Stimulated activated naive CD8-positive, alpha-beta T cell treated with anti-CD3 and anti-CD28 coated beads, Interleukin-15, amount 100 ng/mL, for 72 hours (primary cell): ENCODE data around the gene CYB5R4.
"Not testable (repeated sequence)": the region's sequence is repeated elsewhere in the genome, so short reads cannot be mapped to it uniquely, and the experiment has no call there.

Experiments
- ATAC-seq: fragments of 150-1000 bp; cut with Tn5 transposase; 2 replicates; pipeline ENCODE4 v1.10.0; 2021; ENCODE audit warnings: mild to moderate bottlenecking, moderate library complexity
- DNase-seq, 2 donors: peaks; one replicate each; pipeline ENCODE4 v3.0.0; 2021 to 2022
- H3K27ac Mint-ChIP-seq, 2 donors: one replicate each; pipeline ENCODE4 v1.8.0; 2022; ENCODE audit warnings: mild to moderate bottlenecking in 2 of 2, mixed read lengths in 2 of 2, moderate library complexity in 2 of 2
- H3K27me3 Mint-ChIP-seq: one replicate; pipeline ENCODE4 v1.8.0; 2022; ENCODE audit warnings: mixed read lengths
- H3K4me1 Mint-ChIP-seq: one replicate; pipeline ENCODE4 v1.8.0; 2022; ENCODE audit warnings: mild to moderate bottlenecking, mixed read lengths
- H3K4me3 Mint-ChIP-seq, 2 donors: one replicate each; pipeline ENCODE4 v1.8.0; 2022; ENCODE audit warnings: mild to moderate bottlenecking in 2 of 2, mixed read lengths in 2 of 2, moderate library complexity in 1 of 2
- H3K9me3 Mint-ChIP-seq, 2 donors: one replicate each; pipeline ENCODE4 v1.8.0; 2022; ENCODE audit warnings: mixed read lengths in 2 of 2

Gene CYB5R4

DNA sequence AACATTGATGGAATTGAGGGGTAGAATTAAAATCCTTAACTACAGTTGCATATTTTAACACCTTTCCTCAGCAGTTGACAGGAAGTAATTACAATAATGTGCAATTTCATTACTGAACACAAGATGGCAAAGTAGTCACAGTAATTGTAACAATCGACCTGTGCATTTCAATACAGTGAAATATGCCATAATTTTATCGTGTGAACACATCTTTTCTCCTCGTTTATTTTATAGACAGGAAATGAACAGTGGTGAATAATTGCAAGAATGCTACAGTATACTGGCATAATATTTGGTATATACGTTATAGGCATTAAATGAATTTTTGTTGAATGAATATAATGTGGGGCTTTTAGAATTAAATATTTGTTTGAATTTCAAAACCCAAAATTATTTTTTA is 25.0 kb downstream of the CYB5R4 start:
- H3K4me3 Mint-ChIP-seq: no peak overlapping the region
- no peaks in the 10 kb centered on the region for H3K9me3 Mint-ChIP-seq
- no peak overlapping the region for H3K27ac Mint-ChIP-seq
- peaks cover 21% of the 10 kb centered on the region for H3K4me1 Mint-ChIP-seq
- no peak for DNase-seq
- H3K27me3 Mint-ChIP-seq: no peaks in the 10 kb centered on the region
- peak; percentile 70 for ATAC-seq

DNA sequence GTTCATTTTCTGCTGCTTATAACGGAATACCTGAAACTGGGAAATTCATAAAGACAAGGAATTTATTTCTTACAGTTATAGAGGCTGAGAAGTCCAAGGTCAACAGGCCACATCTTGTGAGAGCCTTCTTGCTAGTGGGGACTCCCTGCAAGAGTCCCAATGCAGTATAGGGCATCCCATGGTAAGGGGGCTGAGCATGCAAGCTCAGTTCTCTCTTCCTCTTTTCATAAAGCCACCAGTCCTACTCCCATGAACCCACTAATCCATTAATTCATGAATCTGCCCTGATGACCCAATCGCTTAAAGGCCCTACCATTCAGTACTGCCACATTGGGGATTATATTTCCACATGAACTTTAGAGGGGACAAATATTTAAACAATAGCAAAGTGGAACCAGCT is 26.5 kb downstream of the CYB5R4 start:
- ATAC-seq (no peak), DNase-seq (no peak)
- Mint-ChIP-seq H3K4me1 (peaks cover 14% of the 10 kb centered on the region), H3K27me3 (no peaks in the 10 kb centered on the region), H3K9me3 (no peaks in the 10 kb centered on the region), H3K4me3 (no peak overlapping the region), H3K27ac (no peak overlapping the region)

DNA sequence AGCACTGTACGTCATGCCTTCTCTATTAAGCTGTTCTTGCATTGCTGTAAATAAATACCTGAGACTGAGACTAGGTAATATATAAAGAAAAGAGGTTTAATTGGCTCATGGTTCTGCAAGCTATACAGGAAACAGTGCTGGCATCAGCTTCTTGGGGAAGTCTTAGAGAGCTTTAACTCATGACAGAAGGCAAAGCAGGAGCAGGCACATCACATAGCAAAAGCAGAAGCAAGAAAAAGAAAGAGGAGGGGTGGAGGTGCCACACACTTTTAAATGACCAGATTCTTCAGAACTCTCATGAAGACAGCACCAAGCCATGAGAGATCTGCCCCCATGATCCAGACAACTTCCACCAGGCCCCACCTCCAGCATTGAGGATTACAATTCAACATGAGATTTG is 30.1 kb downstream of the CYB5R4 start:
- Mint-ChIP-seq H3K4me3 (no peak overlapping the region), H3K27ac (no peak overlapping the region), H3K9me3 (no peaks in the 10 kb centered on the region), H3K27me3 (no peaks in the 10 kb centered on the region), H3K4me1 (peaks cover 18% of the 10 kb centered on the region)
- ATAC-seq (no peak), DNase-seq (no peak)

DNA sequence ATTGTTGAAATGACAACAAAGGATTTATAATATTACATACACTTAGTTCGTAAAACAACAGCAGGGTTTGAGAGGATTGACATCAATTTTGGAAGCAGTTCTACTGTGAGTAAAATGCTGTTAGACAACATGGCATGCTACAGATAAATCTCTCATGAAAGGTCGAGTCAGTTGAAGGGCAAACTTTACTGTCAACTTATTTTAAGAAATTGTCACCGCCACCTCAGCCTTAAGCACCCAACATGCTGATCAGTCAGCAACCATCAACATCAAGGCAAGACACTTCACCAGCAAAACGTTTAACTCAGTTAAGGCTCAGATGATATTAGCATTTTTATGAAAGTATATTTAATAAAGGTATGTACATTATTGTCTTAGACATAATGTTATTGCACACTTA is 31.0 kb downstream of the CYB5R4 start:
- Mint-ChIP-seq H3K4me3 (no peak overlapping the region), H3K27ac (no peak overlapping the region), H3K9me3 (no peaks in the 10 kb centered on the region), H3K4me1 (peaks cover 18% of the 10 kb centered on the region), H3K27me3 (no peaks in the 10 kb centered on the region)
- ATAC-seq (no peak), DNase-seq (no peak)

DNA sequence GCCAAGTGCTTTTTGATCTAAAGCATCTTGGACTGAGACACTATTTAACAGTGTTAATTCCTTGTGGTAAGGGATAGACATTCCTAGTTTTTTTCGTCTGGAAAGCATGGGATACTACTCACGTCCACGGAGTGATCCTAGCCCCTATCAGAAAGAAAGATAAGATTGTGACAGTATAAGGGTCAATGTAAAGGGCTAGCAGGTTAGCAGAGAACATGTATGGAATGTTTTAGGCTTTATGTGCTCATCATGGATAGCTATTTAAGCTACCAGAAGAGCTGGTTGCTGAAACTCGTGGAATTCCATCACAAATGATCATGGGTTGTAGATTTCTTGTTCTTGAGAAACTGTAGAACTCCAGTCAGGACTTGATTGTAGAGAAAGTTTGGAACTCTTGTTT is 32.1 kb downstream of the CYB5R4 start:
- DNase-seq (no peak), ATAC-seq (no peak)
- Mint-ChIP-seq H3K9me3 (no peaks in the 10 kb centered on the region), H3K4me1 (peaks cover 18% of the 10 kb centered on the region), H3K27me3 (no peaks in the 10 kb centered on the region), H3K4me3 (no peak overlapping the region), H3K27ac (no peak overlapping the region)

DNA sequence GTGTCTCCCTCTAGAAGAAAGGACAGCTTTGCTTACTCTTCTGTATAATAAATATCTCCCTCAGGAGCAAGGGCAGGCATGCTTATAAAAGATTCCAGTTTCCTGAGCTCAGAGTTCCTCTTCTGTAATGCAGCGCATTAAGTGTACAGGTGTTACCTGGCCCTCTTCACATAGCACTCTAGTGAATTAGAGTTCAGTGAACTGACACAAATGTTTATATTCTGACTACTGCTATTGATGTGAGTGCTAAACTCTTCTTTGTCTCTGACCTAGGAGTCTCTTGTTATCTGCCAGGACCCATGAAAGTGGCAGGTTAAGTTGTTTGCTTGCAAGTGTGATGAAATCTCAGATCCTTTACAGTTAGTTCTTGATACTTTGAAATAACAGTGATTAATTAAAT is 33.5 kb downstream of the CYB5R4 start:
- Mint-ChIP-seq H3K27ac (no peak overlapping the region), H3K27me3 (no peaks in the 10 kb centered on the region), H3K4me1 (peaks cover 18% of the 10 kb centered on the region), H3K4me3 (no peak overlapping the region), H3K9me3 (no peaks in the 10 kb centered on the region)
- no peak for DNase-seq
- ATAC-seq: no peak

DNA sequence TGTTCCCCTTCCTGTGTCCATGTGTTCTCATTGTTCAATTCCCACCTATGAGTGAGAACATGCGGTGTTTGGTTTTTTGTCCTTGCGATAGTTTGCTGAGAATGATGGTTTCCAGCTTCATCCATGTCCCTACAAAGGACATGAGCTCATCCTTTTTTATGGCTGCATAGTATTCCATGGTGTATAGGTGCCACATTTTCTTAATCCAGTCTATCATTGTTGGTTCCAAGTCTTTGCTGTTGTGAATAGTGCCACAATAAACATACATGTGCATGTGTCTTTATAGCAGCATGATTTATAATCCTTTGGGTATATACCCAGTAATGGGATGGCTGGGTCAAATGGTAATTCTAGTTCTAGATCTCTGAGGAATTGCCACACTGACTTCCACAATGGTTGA is 37.6 kb downstream of the CYB5R4 start:
- H3K4me1 Mint-ChIP-seq, ATAC-seq, H3K4me3 Mint-ChIP-seq, H3K27me3 Mint-ChIP-seq, DNase-seq, H3K27ac Mint-ChIP-seq: not testable (repeated sequence)
- peaks cover 16 to 25% of the 10 kb centered on the region in 2 donors for H3K9me3 Mint-ChIP-seq

DNA sequence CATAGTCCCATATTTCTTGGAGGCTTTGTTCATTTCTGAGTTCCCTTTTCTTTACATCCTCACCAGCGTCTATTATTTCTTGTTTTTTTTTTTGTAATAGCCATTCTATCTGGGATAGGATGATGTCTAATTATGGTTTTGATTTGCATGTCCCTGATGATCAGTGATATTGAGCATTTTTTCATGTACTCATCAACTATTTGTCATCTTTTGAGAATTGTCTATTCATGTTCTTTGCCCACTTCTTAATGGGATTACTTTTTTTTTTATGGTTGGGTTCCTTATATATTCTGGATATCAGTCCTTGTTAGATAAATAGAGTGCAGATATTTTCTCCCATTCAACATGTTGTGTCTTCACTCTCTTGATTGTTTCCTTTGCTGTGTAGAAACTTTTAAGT is 42.1 kb downstream of the CYB5R4 start:
- Mint-ChIP-seq H3K4me3 (no peak overlapping the region), H3K27ac (no peak overlapping the region), H3K4me1 (peaks cover 22% of the 10 kb centered on the region), H3K9me3 (peaks cover 41 to 60% of the 10 kb centered on the region in 2 donors), H3K27me3 (no peaks in the 10 kb centered on the region)
- ATAC-seq: no peak
- DNase-seq: no peak

DNA sequence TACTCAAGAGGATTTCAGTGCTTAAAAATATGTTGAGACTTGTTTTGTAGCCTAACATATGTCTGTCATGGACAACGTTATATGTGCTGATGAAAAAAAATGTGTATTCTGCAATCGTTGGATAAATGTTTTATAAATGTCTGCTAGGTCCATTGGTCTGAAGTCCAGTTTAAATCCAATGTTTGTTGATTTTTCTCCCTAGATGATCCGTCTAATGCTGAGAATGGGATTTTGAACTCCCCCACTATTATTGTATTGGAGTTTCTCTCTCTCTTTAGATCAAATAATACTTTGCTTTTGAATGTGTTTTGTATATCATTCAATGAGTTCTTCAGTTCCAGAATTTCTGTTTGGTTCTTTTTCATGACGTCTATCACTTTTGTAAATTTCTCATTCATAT is 44.9 kb downstream of the CYB5R4 start:
- H3K9me3 Mint-ChIP-seq: peaks cover 46 to 60% of the 10 kb centered on the region in 2 donors
- no peaks in the 10 kb centered on the region for H3K27me3 Mint-ChIP-seq
- H3K4me3 Mint-ChIP-seq: no peak overlapping the region
- H3K27ac Mint-ChIP-seq: no peak overlapping the region
- ATAC-seq (no peak), DNase-seq (no peak)
- H3K4me1 Mint-ChIP-seq: peaks cover 31% of the 10 kb centered on the region

DNA sequence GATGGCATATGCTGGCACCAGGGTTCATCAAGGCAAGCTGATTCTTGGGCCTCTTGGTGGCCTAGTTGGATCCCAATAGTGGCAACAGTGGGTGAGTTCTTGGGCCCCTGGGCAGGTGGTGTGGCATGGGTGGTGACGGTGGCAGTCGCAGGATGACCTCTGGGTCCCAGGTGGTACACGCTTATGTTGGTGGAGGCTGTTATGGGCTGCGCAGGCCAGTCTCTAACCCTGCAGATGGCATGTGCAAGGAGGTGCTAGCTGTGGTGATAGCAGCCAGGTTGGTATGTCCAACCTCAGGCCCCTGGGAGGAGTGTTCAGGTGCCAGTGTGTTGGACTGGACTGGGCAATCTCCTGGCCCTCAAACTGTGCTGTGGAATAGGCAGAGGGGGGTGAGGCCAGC is 46.2 kb downstream of the CYB5R4 start:
- Mint-ChIP-seq H3K27me3 (no peaks in the 10 kb centered on the region), H3K4me3 (no peak overlapping the region)
- no peak for ATAC-seq

DNA sequence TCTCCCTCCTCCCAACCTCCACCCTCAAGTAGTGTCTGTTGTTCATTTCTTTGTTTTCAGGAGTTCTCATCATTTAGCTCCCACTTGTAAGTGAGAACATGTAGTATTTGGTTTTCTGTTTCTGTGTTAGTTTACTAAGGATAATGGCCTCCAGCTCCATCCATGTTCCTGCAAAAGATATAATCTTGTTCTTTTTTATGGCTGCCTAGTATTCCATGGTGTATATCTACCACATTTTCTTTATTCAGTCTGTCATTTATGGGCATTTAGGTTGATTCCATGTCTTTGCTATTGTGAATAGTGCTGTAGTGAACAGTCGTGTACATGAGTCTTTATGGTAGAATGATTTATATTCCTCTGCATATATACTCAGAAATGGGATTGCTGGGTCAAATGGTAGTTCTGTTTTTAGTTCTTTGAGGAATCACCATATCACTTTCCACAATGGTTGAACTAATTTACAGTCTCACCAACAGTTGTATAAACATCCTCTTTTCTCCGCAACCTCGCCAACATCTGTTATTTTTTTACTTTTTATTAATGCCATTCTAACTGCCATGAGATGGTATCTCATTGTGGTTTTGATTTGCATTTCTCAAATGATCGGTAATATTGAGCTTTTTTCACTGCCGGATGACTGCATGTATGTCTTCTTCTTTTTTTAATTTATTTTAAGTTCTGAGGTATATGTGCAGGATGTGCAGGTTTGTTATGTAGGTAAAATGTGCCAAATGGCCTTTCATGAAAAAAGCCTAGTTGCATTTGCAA is 48.3 kb downstream of the CYB5R4 start:
- peaks cover 30% of the 10 kb centered on the region for H3K4me1 Mint-ChIP-seq
- not testable (repeated sequence) for DNase-seq, H3K27me3 Mint-ChIP-seq, ATAC-seq, H3K4me3 Mint-ChIP-seq
- peaks cover 23 to 29% of the 10 kb centered on the region in 2 donors for H3K9me3 Mint-ChIP-seq
- H3K27ac Mint-ChIP-seq: peak overlapping the region in 1 of 2 donors; percentile 22

More for the DNA sequence above, 46.2 kb downstream of the CYB5R4 start:
- no peak for DNase-seq
- peaks cover 28% of the 10 kb centered on the region for H3K4me1 Mint-ChIP-seq
- H3K27ac Mint-ChIP-seq: peak overlapping the region in 1 of 2 donors; percentile 51
- peaks cover 36 to 50% of the 10 kb centered on the region in 2 donors for H3K9me3 Mint-ChIP-seq

DNA sequence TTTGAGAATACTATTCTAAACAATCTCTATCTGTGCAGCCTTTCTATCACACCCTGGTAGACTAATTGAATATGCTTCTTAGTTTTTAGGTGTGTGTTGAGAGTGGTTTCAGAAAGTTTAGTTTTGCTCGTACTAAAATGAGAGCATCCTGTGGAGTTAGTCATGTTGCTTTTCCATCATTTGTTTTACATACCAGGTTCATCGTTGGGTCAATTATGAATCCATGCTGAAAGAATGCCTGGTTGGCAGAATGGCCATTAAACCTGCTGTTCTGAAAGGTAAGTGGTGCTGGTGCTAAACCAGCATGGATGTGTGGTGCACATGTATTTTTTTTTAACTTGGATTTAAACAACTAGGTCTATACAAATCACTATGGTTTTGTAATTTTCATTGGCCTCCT is 49.3 kb downstream of the CYB5R4 start:
- DNase-seq (no peak), ATAC-seq (no peak)
- no peaks in the 10 kb centered on the region for H3K27me3 Mint-ChIP-seq
- H3K9me3 Mint-ChIP-seq: peaks cover 16 to 18% of the 10 kb centered on the region in 2 donors
- peaks cover 30% of the 10 kb centered on the region for H3K4me1 Mint-ChIP-seq
- no peak overlapping the region for H3K27ac Mint-ChIP-seq
- H3K4me3 Mint-ChIP-seq: no peak overlapping the region

DNA sequence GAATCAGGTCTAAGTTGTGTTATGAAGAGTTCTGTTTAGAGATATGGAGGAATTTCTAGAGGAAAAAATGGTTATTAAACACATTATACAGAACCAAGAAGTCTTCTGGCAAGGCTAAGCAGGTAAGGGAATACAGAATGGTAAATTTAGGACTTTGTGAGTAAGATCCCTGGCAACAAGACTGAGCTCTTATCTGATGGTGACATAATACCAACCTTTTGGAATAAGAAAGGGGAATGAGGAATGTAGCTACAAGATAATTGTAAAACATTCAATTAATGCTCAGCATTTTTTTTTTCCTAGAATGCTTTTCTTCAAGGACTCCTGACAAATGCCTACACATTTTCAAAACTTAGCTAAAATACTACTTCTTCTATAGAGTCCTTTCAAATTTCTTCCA is 51.8 kb downstream of the CYB5R4 start:
- peaks cover 0 to 5% of the 10 kb centered on the region in 2 donors for H3K9me3 Mint-ChIP-seq
- ATAC-seq (no peak), DNase-seq (no peak)
- peaks cover 16% of the 10 kb centered on the region for H3K4me1 Mint-ChIP-seq
- no peak overlapping the region for H3K27ac Mint-ChIP-seq
- no peak overlapping the region for H3K4me3 Mint-ChIP-seq
- no peaks in the 10 kb centered on the region for H3K27me3 Mint-ChIP-seq

DNA sequence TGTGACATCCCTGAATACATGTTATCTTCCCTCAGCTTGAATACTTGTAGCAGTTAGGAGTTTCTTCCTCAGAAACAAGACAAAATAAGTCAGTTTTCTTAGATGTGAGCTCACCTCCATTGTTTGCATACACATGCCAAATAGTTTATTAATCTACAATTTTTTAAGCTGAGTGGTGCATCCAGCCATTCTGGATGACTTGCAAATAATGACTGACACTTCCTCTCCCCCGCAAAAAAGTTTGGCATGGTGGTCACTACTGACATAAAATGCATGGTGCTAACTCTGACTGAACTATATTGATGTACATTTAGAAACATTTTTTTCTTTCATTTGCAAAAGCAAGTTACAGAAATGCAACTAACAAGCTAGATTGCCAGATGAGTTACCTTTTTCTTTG is 55.5 kb downstream of the CYB5R4 start:
- H3K4me3 Mint-ChIP-seq: no peak overlapping the region
- ATAC-seq (no peak), DNase-seq (no peak)
- no peaks in the 10 kb centered on the region for H3K9me3 Mint-ChIP-seq
- no peak overlapping the region for H3K27ac Mint-ChIP-seq
- H3K4me1 Mint-ChIP-seq: peaks cover 6% of the 10 kb centered on the region
- H3K27me3 Mint-ChIP-seq: no peaks in the 10 kb centered on the region

DNA sequence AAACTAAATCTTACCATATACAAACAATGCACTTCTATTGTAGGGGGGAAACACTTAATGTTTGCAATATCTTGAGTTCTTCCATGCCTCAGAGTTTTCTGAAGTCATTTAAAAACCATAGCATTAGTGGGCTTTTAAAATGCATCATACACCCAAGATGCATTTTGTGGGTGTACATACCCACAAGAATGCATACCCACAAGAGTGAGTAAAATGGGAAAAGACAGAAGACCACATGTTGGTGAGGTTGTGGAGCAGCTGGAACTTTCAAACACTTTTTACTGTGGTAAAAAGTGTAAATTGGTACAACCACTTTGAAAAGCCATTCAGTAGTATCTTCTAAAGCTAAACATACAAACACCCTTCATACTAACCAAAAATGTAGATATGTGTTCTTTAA is 57.5 kb downstream of the CYB5R4 start:
- no peaks in the 10 kb centered on the region for H3K4me1 Mint-ChIP-seq
- H3K9me3 Mint-ChIP-seq: no peaks in the 10 kb centered on the region
- no peak for DNase-seq
- H3K4me3 Mint-ChIP-seq: no peak overlapping the region
- H3K27me3 Mint-ChIP-seq: no peaks in the 10 kb centered on the region
- ATAC-seq: no peak
- no peak overlapping the region for H3K27ac Mint-ChIP-seq

DNA sequence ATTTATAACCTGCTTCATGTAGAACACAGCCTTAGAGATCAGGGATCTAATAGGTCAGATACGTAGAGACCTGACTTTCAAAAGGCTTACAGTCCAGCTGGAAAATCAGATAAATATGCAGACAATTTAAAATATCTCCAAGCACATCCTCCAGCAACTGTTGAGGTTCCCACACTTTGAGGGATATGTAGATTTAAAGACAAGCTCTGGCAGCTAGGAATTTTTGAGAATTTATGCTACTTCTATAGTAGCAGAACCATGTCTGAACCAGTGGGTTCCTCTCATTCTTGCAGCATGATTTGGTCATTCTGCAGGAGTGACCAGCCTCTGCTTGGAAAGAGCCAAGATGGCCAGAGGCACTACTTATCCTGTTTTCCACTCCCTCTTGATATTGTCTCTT is 60.5 kb downstream of the CYB5R4 start:
- Mint-ChIP-seq H3K4me3 (no peak overlapping the region), H3K27me3 (no peaks in the 10 kb centered on the region), H3K4me1 (no peaks in the 10 kb centered on the region), H3K27ac (no peak overlapping the region), H3K9me3 (no peaks in the 10 kb centered on the region)
- ATAC-seq (no peak), DNase-seq (no peak)

DNA sequence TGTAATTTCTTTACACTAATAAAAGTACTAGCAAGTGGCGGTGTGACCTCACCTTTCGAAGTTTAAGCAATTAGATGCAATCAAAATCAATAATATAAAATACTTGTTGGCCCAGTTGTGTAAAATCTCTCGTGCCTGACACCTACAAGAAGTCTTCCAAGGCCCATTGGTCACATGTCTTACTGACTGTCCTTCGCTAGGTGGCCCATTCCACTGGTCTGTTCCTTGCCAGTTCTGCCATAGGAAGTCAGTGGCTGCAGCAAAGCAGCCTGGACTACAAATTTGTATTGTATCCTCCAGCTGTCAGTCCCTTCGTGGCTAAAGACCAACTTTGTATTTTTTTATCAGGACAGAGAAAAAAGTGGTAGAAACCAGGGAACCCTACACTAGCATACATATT is 61.8 kb downstream of the CYB5R4 start:
- H3K27ac Mint-ChIP-seq: no peak overlapping the region
- H3K9me3 Mint-ChIP-seq: no peaks in the 10 kb centered on the region
- no peaks in the 10 kb centered on the region for H3K4me1 Mint-ChIP-seq
- H3K27me3 Mint-ChIP-seq: no peaks in the 10 kb centered on the region
- ATAC-seq (no peak), DNase-seq (no peak)
- H3K4me3 Mint-ChIP-seq: no peak overlapping the region
